GM19452 (cell line): ENCODE data around the gene ADM5.

Source experiments
- ATAC-seq: cut with Tn5 transposase; IDR thresholded peaks from one replicate; pipeline ENCODE4 v1.9.1; 2021; ENCODE audit not compliant: unreplicated experiment

ADM5 gene

GRCh38 chr19:49689133-49690078, at the start of gene ADM5:
Gene ADM5 (plus strand): TSS chr19:49689594. CDS start chr19:49689838, 244 bp downstream.
- no peak for ATAC-seq

GRCh38 chr19:49640113-49640898, 49.1 kb upstream of the ADM5 start, which contains the start of gene RRAS:
Gene RRAS (minus strand): TSS chr19:49640143. CDS start chr19:49640098, 45 bp downstream.
- peak; percentile 56 for ATAC-seq

DNA sequence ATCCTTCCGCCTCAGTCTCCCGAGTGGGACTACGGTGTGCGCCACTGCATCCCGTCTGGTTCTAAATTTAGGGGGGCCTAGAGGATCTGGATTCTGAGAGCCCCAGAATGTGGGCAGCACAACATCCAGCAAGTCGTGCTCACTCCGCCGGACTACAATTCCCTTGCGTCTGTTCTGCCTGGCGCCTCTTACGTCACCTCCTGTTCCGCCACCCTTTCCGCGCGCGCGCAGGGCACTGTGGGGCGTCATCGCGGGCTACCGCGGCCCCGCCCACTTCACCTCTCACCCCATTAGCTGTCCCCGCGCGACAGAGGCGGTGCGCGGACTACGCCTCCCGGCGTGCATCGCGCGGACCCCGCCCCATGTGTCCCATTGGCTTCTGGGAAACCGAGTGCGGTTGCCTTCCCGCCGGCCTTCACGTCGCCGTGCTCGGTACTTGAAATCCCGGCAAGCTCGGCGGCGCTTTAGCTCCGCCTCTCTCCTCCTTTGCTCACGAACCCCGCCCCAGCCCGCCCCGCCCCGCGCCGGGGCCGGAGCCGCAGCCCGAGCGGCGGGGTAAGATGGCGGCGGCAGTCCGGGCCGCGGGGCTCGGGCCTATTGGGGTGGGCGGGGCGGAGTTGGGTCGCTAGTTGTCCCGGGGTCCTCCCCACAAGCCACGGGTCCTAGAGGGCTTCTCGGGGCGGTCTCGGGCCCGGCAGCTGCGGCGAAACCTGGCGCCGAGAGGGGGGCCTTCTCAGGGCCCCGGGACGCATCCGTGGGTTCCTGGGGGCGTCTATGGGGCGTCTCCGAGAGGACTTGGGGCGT, 47.5 kb upstream of the ADM5 start, which contains the start of gene SCAF1:
Gene SCAF1 (plus strand): TSS at position 522 of the 804 bp plus-strand sequence. CDS start 2,818 bp downstream, outside the sequence.
- ATAC-seq, result peak; percentile 57

GRCh38 chr19:49642492-49643035, 46.8 kb upstream of the ADM5 start:
- no peak for ATAC-seq

GRCh38 chr19:49643466-49643865, 45.9 kb upstream of the ADM5 start:
- no peak for ATAC-seq

- no peak for ATAC-seq
These were observed 43.8 kb upstream of the ADM5 start for GRCh38 chr19:49645592-49645991.

DNA sequence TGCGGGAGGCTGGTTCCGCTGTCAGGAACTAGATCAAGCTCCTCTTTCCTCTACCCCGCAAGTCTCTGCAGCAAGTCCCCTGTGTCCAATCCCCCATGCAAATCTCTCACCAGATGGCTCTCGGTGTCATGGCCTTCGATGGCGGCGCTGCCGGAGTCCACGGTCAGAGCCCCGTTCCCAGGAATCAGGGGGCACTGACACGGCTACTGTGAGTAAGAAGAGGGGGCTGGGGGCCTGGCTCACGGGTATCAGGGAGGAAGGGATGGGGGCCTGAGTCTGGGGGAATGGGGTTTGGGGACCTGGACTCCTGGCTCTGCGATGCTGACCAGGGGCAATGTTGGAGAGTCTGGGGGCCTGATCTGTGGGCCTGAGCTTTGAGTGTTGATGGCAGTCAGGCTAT, 43.4 kb upstream of the ADM5 start:
- ATAC-seq, result no peak

DNA sequence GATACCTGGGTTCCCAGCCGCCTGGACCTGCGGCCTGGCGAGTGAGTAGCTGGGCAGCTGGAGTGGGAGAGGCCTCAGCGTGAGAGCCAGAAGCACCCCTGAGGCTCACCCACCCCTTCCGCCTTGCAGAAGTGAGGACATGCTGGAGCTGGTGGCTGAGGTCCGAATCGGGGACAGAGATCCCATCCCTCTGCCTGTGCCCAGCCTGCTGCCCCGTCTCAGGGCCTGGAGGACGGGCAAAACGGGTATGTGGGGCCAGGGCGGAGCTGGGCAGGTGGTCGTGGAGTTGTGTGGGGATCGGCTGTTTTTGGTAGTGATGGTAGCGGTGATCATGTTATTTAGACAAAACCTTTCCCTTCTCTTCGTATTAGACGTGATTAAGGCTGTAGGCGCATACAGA, 42.8 kb upstream of the ADM5 start:
- no peak for ATAC-seq

DNA sequence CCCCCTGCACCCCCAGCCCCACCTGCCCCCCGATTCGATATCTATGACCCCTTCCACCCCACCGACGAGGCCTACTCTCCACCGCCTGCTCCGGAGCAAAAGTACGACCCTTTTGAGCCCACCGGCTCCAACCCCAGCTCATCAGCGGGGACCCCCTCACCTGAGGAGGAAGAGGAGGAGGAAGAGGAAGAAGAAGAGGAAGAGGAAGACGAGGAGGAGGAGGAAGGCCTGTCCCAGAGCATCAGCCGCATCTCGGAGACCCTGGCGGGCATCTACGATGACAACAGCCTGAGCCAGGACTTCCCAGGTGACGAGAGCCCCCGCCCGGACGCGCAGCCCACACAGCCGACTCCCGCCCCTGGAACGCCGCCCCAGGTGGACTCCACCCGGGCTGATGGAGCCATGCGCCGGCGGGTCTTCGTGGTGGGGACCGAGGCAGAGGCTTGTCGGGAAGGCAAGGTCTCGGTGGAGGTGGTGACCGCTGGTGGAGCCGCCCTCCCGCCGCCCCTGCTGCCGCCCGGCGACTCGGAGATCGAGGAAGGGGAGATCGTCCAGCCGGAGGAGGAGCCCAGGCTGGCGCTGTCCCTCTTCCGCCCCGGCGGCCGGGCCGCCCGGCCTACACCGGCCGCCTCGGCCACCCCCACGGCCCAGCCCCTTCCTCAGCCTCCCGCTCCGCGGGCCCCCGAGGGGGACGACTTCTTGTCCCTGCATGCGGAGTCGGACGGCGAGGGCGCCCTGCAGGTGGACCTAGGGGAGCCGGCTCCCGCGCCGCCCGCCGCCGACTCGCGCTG, 38.2 kb upstream of the ADM5 start:
- ATAC-seq, result no peak

DNA sequence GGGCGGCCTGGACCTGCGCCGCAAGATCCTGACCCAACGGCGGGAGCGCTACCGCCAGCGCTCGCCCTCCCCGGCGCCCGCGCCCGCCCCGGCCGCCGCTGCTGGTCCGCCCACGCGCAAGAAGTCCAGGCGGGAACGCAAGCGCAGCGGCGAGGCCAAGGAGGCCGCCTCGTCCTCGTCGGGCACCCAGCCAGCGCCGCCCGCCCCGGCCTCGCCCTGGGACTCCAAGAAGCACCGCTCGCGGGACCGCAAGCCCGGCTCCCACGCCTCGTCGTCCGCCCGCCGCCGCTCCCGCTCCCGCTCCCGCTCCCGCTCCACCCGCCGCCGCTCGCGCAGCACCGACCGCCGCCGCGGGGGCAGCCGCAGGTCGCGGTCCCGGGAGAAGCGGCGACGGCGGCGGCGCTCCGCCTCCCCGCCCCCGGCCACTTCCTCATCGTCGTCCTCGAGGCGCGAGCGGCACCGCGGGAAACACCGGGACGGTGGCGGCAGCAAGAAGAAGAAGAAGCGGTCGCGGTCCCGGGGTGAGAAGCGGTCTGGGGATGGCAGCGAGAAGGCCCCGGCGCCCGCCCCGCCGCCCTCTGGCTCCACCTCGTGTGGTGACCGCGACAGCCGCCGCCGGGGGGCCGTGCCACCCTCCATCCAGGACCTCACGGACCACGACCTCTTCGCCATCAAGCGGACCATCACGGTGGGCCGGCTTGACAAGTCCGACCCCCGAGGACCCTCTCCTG, 37.4 kb upstream of the ADM5 start:
- ATAC-seq, result no peak

GRCh38 chr19:49652551-49653465, 36.6 kb upstream of the ADM5 start:
- ATAC-seq, result no peak

- no peak for ATAC-seq
These were observed 36.0 kb upstream of the ADM5 start for GRCh38 chr19:49653466-49653806.

GRCh38 chr19:49654581-49654980, 34.8 kb upstream of the ADM5 start:
- no peak for ATAC-seq

DNA sequence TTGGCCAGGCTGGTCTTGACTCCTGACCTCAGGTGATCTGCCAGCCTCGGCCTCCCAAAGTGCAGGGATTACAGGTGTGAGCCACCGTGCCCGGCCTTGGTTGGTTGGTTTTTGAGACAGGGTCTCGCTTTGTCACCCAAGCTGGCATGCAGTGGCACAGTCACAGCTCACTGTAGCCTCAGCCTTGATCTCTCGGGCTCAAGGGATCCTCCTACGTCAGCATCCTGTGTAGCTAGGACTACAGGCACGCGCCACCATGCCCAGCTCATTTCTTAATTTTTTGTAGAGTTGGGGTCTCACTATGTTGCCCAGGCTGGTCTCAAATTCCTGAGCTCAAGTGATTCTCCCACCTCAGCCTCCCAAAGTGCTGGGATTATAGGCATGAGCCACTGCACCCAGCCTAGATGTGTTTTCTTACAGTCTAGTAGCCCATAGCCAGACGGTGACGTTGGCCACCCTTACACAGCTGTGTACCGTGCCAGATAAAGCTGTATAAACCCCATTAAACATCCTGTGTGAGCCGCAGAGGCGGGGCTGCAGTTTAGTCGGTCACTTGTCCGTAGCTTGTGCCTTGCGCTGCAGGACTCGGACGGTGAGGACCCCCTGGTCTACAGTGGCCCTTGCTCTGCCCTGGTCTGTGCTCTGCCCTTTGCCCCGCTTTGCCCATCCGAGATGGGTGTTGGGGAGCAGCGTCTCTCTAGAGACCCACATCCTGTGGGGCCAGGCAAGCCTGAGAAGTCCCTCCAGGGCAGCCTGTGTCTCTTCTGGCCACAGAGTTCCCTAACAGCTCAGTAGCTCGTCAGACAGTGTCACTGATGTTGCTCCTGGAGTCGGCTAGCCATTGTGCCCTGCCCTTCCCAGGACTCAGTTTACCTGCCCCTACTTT, 33.6 kb upstream of the ADM5 start:
- ATAC-seq, result no peak

- ATAC-seq, result no peak
These were observed 32.8 kb upstream of the ADM5 start for GRCh38 chr19:49656456-49657109.

DNA sequence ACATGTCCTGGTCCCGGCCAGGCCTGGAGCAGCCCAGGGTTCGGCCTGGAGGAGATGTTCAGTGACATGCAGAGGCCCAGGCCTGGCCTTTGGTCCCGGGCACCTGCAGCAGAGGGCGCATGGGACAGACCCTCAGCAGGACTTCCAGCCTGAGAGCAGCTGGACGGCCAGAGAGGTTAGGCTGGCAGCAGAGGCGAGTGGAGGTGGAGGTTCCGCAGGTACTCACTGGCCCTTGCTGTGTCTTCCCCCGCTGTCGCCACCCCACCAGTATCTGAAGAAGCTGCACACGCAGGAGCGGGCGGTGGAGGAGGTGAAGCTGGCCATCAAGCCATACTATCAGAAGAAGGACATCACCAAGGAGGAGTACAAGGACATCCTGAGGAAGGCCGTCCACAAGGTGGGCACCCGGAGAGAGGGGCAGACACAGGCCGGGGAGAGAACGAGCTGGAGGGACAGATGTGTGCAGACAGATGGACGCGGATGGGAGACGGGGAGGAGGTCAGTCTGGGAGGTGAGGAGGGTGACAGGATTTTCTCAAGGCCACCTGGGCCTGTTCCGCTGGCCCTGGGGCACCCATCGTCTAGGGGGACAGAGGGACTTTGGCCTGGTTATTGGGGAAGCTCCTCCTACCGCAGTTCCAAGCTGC, 31.8 kb upstream of the ADM5 start:
- no peak for ATAC-seq
